Gastrocnemius medialis (tissue), 4 donors: Measurements from ENCODE around the gene DNAJB14. TPM values are rescaled to one million over a fixed set of nuclear protein-coding genes. Genes with fewer than 3 reads are reported as not detected.

ENCODE experiments used
- ATAC-seq, 2 donors: fragments of 150-250 bp; one replicate each; pipeline ENCODE4 v1.9.1; 2016
- DNase-seq, 2 donors: peaks; one replicate each; pipeline ENCODE4 v3.0.0-alpha.2; 2019
- H3K27ac ChIP-seq, 4 donors: fragments of 200-600 bp; sonication (generic); 1 replicate in 1 of 4; 2 replicates in 3 of 4; pipeline ENCODE4 v1.5.1; 2016 to 2018; ENCODE audit warnings: mild to moderate bottlenecking in 2 of 4, moderate library complexity in 1 of 4
- H3K27me3 ChIP-seq, 3 donors: fragments of 200-600 bp; sonication (generic) in 2 of 3; 1 replicate in 1 of 3; 2 replicates in 2 of 3; pipeline versions ENCODE4 v1.5.1 to v1.6.0; 2016 to 2019; ENCODE audit warnings: mild to moderate bottlenecking in 1 of 3, moderate library complexity in 1 of 3
- H3K36me3 ChIP-seq, 2 donors: fragments of 200-600 bp; sonication (generic) in 1 of 2; one replicate each; pipeline ENCODE4 v1.5.1; 2017 to 2018
- H3K4me1 ChIP-seq, 2 donors: fragments of 200-600 bp; sonication (generic) in 1 of 2; one replicate each; pipeline ENCODE4 v1.5.1; 2016 to 2017; ENCODE audit warnings: mild to moderate bottlenecking in 2 of 2
- H3K4me3 ChIP-seq, 4 donors: fragments of 200-600 bp; sonication (generic) in 3 of 4; 1 replicate in 1 of 4; 2 replicates in 3 of 4; pipeline ENCODE4 v1.5.1; 2016 to 2019; ENCODE audit warnings: mild to moderate bottlenecking in 2 of 4
- H3K9me3 ChIP-seq, 3 donors: fragments of 200-600 bp; sonication (generic) in 2 of 3; 1 replicate in 1 of 3; 2 replicates in 2 of 3; pipeline ENCODE4 v1.5.1; 2016 to 2019
- CTCF ChIP-seq, 5 experiments: fragments of 450-650 bp in 3 of 5; fragments of 200-600 bp in 2 of 5; sonication (generic) in 2 of 5; IDR thresholded peaks in 4 of 5; conservative IDR thresholded peaks in 1 of 5; 1 replicate in 4 of 5; 2 replicates in 1 of 5; pipeline ENCODE4 v1.5.1; 2016 to 2019; ENCODE audit warnings: antibody characterized with exemption in 5 of 5, mild to moderate bottlenecking in 3 of 5, moderate library complexity in 3 of 5
- POLR2A ChIP-seq, 2 donors: fragments of 450-650 bp; IDR thresholded peaks; one replicate each; pipeline ENCODE4 v1.6.1; 2017; ENCODE audit warnings: antibody characterized with exemption in 2 of 2, mild to moderate bottlenecking in 2 of 2, moderate library complexity in 2 of 2
- in situ Hi-C, 4 donors: fragments of 200-750 bp; cut with MboI; loops; one replicate each; pipeline versions ENCODE4 v1.15.0 to v1.8.0; 2017; ENCODE audit warnings: low sequenced_read_pairs in 4 of 4
- intact Hi-C: fragments of 100-400 bp; cut with DNase I; formaldehyde crosslinking; loops from one replicate; pipeline ENCODE4 v1.15.1; 2023; ENCODE audit warnings: low total_unique reads
- total RNA-seq, 4 donors: library from RNA; depleted of rRNA; stranded (reverse); fragments of >200 nt; gene quantifications; one replicate each; pipeline versions ENCODE4 v1.1.0 to v1.2.3, GENCODE V29; 2016

Gene DNAJB14
- total RNA-seq, 4 donors from 2014 or later, result 14.2 to 26.9 (median 15.2) TPM

- H3K27me3 ChIP-seq, result no peaks in the 10 kb centered on the region
- in situ Hi-C loops (no loop called here), intact Hi-C loops (no loop called here)
- no peaks in the 10 kb centered on the region for H3K9me3 ChIP-seq
- H3K36me3 ChIP-seq, result no peaks in the 10 kb centered on the region
- H3K27ac ChIP-seq, result no peak overlapping the region
- ATAC-seq (no peak), DNase-seq (no peak)
- H3K4me3 ChIP-seq, result no peak overlapping the region
- TF ChIP-seq POLR2A (IDR thresholded peaks at IDR 0.05) (no peak), CTCF (IDR thresholded peaks at IDR 0.05 in 4 of 5, conservative IDR thresholded peaks at IDR 0.05 in 1 of 5) (no peak)
- H3K4me1 ChIP-seq, result no peaks in the 10 kb centered on the region
Observed at GRCh38 chr4:99859618-99860017, 86.8 kb downstream of the DNAJB14 start.

GRCh38 chr4:99857307-99857706 lies 89.1 kb downstream of the DNAJB14 start:
- H3K4me3 ChIP-seq, result no peak overlapping the region
- intact Hi-C loops (no loop called here), in situ Hi-C loops (no loop called here)
- H3K9me3 ChIP-seq, result no peaks in the 10 kb centered on the region
- no peak for DNase-seq
- TF ChIP-seq POLR2A (IDR thresholded peaks at IDR 0.05) (no peak), CTCF (IDR thresholded peaks at IDR 0.05 in 4 of 5, conservative IDR thresholded peaks at IDR 0.05 in 1 of 5) (no peak)
- no peak for ATAC-seq
- H3K36me3 ChIP-seq, result no peaks in the 10 kb centered on the region
- no peaks in the 10 kb centered on the region for H3K4me1 ChIP-seq
- H3K27me3 ChIP-seq, result no peaks in the 10 kb centered on the region
- no peak overlapping the region for H3K27ac ChIP-seq

- Histone ChIP-seq H3K27me3 (no peaks in the 10 kb centered on the region), H3K4me1 (no peaks in the 10 kb centered on the region), H3K27ac (no peak overlapping the region), H3K36me3 (no peaks in the 10 kb centered on the region), H3K9me3 (no peaks in the 10 kb centered on the region), H3K4me3 (no peak overlapping the region)
- no peak for DNase-seq
- TF ChIP-seq POLR2A (IDR thresholded peaks at IDR 0.05) (no peak), CTCF (IDR thresholded peaks at IDR 0.05 in 4 of 5, conservative IDR thresholded peaks at IDR 0.05 in 1 of 5) (no peak)
- ATAC-seq, result no peak
- intact Hi-C loops, result no loop called here
- in situ Hi-C loops, result no loop called here
Observed at GRCh38 chr4:99856166-99856565, 90.3 kb downstream of the DNAJB14 start.

GRCh38 chr4:99855678-99856077 lies 90.7 kb downstream of the DNAJB14 start:
- TF ChIP-seq CTCF (IDR thresholded peaks at IDR 0.05 in 4 of 5, conservative IDR thresholded peaks at IDR 0.05 in 1 of 5), result no peak
- no peak for TF ChIP-seq POLR2A (IDR thresholded peaks at IDR 0.05)

GRCh38 chr4:99853999-99854398 lies 92.4 kb downstream of the DNAJB14 start:
- intact Hi-C loops (no loop called here), in situ Hi-C loops (no loop called here)
- no peak overlapping the region for H3K4me3 ChIP-seq
- DNase-seq (no peak), ATAC-seq (no peak)
- H3K4me1 ChIP-seq, result no peaks in the 10 kb centered on the region
- no peaks in the 10 kb centered on the region for H3K9me3 ChIP-seq
- no peaks in the 10 kb centered on the region for H3K27me3 ChIP-seq
- TF ChIP-seq CTCF (IDR thresholded peaks at IDR 0.05 in 4 of 5, conservative IDR thresholded peaks at IDR 0.05 in 1 of 5) (no peak), POLR2A (IDR thresholded peaks at IDR 0.05) (no peak)
- no peak overlapping the region for H3K27ac ChIP-seq
- H3K36me3 ChIP-seq, result no peaks in the 10 kb centered on the region

More at GRCh38 chr4:99855678-99856077, 90.7 kb downstream of the DNAJB14 start:
- Histone ChIP-seq H3K36me3 (no peaks in the 10 kb centered on the region), H3K9me3 (no peaks in the 10 kb centered on the region), H3K27ac (no peak overlapping the region), H3K27me3 (no peaks in the 10 kb centered on the region), H3K4me3 (no peak overlapping the region), H3K4me1 (no peaks in the 10 kb centered on the region)
- no peak for ATAC-seq
- intact Hi-C loops (no loop called here), in situ Hi-C loops (no loop called here)
- DNase-seq, result no peak
